ENCODE results near the gene GNAI1.

GNAI1 gene

GRCh38 chr7:80216996-80217842, 82.6 kb downstream of the GNAI1 start:
- peak; percentile 17 for DNase-seq

GRCh38 chr7:80218723-80219122, 84.1 kb downstream of the GNAI1 start:
- peak; percentile 66 for DNase-seq

- no peak for DNase-seq
Observed at GRCh38 chr7:80220022-80220634, 85.5 kb downstream of the GNAI1 start.

GRCh38 chr7:80224415-80224814, 89.8 kb downstream of the GNAI1 start:
- no peak for DNase-seq

GRCh38 chr7:80225361-80225760, 90.7 kb downstream of the GNAI1 start:
- DNase-seq, result no peak

GRCh38 chr7:80226629-80227028, 92.0 kb downstream of the GNAI1 start:
- no peak for DNase-seq

- DNase-seq, result no peak
Observed at GRCh38 chr7:80230327-80230726, 95.7 kb downstream of the GNAI1 start.

GRCh38 chr7:80231707-80232106, 97.1 kb downstream of the GNAI1 start:
- DNase-seq, result no peak

- DNase-seq, result no peak
Observed at GRCh38 chr7:80232979-80233724, 98.5 kb downstream of the GNAI1 start.

GRCh38 chr7:80235334-80235733, 100.7 kb downstream of the GNAI1 start:
- DNase-seq, result no peak

GRCh38 chr7:80236681-80237080, 102.0 kb downstream of the GNAI1 start:
- no peak for DNase-seq

- no peak for DNase-seq
Observed at GRCh38 chr7:80240265-80241025, 105.8 kb downstream of the GNAI1 start.

GRCh38 chr7:80241671-80242070, 107.0 kb downstream of the GNAI1 start:
- DNase-seq, result no peak

GRCh38 chr7:80243425-80243824, 108.8 kb downstream of the GNAI1 start:
- no peak for DNase-seq

GRCh38 chr7:80244206-80244916, 109.7 kb downstream of the GNAI1 start:
- DNase-seq, result peak; percentile 29

GRCh38 chr7:80247144-80247543, 112.5 kb downstream of the GNAI1 start:
- no peak for DNase-seq

- DNase-seq, result no peak
Observed at GRCh38 chr7:80247891-80248290, 113.3 kb downstream of the GNAI1 start.

- DNase-seq, result no peak
Observed at GRCh38 chr7:80249184-80249583, 114.6 kb downstream of the GNAI1 start.

- no peak for DNase-seq
Observed at GRCh38 chr7:80249619-80250295, 115.1 kb downstream of the GNAI1 start.

- no peak for DNase-seq
Observed at GRCh38 chr7:80253237-80253636, 118.6 kb downstream of the GNAI1 start.

- DNase-seq, result no peak
Observed at GRCh38 chr7:80253653-80254052, 119.0 kb downstream of the GNAI1 start.

GRCh38 chr7:80255656-80256055, 121.0 kb downstream of the GNAI1 start:
- DNase-seq, result no peak
